ENCODE data around the gene USE1. TPM values are rescaled to one million over a fixed set of nuclear protein-coding genes. Genes with fewer than 3 reads are reported as not detected.

USE1 gene
- total and polyA plus RNA-seq, 4 donors = 18.7 to 75.2 (median 35.6) TPM

DNA sequence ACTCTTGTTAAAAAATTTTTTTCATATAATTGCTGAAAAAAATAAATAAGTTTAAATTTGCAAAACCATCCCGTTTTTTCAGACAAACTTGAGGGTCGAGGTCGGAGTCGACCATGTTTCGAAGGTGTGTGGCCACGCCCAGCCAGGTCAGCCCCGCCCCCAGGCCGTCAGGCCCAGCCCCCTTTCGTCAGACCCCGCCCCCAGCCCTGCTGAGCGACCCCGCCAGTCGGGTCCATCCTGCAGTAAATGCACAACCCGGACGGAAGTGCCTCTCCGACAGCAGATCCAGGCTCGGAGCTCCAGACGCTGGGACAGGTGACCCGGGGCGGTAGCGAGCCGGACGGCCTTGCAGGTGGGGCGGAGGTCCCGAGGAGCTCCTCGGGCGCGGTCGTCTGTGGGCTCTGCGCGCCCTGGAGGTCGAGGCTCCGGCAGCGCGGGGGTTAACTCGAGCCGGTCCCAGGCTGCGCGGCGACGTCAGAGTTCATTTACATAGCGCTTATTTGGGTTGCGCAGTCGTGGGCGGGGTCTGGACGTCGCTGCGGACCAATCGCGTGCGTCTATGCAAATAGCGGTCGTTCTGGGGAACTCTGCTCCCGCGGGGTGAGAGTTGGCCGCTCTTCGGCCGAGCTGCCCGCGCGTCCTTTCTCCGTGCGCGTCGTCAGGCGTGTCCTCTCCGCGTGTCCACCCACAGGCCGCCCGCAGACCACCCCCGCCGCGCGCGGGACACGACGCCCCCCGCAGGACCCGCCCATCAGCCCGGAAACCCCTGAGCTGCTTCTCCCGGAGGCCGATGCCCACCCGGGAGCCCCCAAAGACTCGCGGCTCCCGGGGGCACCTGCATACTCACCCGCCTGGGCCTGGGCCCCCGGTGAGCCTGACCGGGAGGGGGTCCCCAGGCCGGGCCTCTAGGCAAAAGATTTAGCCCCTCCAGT lies 11.1 kb downstream of the USE1 start, which contains the start of gene OCEL1:
Gene OCEL1 (plus strand): TSS at position 225 of the 932 bp plus-strand sequence. CDS start 22 bp downstream, at position 247.
- H3K4me3 ChIP-seq (ENCODE audit: low read length in 2 of 2) = peak within 1 kb of the TSS; percentile 3 to 40
- H3K27me3 ChIP-seq (ENCODE audit: control insufficient read depth in 1 of 2, insufficient read depth in 2 of 2, low read length in 1 of 2) = no peaks in the 10 kb centered on the region
- DNase-seq = peak; percentile 99
- intact Hi-C loops (cut with DNase I) = loop anchor here in 1 of 2 donors (5.0 kb wide), 1 partner anchor 149 kb away; the partner anchor contains the start of genes HAUS8 and MYO9B
- H3K36me3 ChIP-seq (ENCODE audit: control insufficient read depth in 1 of 2, insufficient read depth in 2 of 2, low read length in 1 of 2) = no peaks in the 10 kb centered on the region
- no peaks in the 10 kb centered on the region for H3K4me1 ChIP-seq (ENCODE audit: control insufficient read depth in 1 of 2, insufficient read depth in 2 of 2, low read length in 2 of 2)
- peak; percentile 98 for ATAC-seq (ENCODE audit: low FRiP score)
- H3K9me3 ChIP-seq (ENCODE audit: control insufficient read depth, low read length) = no peaks in the 10 kb centered on the region
- 0% methylated on average over 68 to 90 of the region's 90 CpGs for WGBS, 2 donors
- H3K27ac ChIP-seq (ENCODE audit: low read depth in 1 of 2, low read length in 2 of 2) = peak within 1 kb of the TSS in 1 of 2 donors; percentile 43

DNA sequence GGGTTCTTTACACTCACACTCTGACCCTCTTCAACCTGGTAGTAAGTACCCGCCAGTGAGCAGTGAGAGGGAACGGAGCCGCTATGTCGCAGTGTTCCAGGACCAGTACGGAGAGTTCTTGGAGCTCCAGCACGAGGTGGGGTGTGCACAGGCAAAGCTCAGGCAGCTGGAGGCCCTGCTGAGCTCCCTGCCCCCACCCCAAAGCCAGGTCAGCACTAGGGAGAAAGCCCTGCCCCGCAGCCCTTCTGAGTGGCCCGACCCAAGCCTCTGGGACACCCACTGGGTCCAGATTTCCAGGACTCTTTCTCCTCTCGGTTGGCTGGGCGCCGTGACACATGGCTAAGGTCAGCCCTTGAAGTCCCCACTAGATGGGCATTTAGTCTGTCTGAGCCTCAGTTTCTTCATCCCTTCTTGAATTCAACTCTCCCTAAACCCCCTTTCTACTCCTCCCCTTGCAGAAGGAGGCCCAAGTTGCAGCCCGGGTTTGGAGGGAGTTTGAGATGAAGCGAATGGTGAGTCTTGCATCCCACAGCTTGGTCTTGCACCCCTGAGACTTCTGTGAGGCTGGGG lies 12.7 kb downstream of the USE1 start:
- no peaks in the 10 kb centered on the region for H3K9me3 ChIP-seq (ENCODE audit: control insufficient read depth, low read length)
- H3K27me3 ChIP-seq (ENCODE audit: control insufficient read depth in 1 of 2, insufficient read depth in 2 of 2, low read length in 1 of 2) = no peaks in the 10 kb centered on the region
- WGBS, 2 donors = 72 to 78% methylated on average over 13 of the region's 13 CpGs
- DNase-seq = peak in 1 of 2 donors; percentile 42
- H3K4me3 ChIP-seq (ENCODE audit: low read length in 2 of 2) = no peak overlapping the region
- H3K27ac ChIP-seq (ENCODE audit: low read depth in 1 of 2, low read length in 2 of 2) = no peak overlapping the region
- no peaks in the 10 kb centered on the region for H3K4me1 ChIP-seq (ENCODE audit: control insufficient read depth in 1 of 2, insufficient read depth in 2 of 2, low read length in 2 of 2)
- ATAC-seq (ENCODE audit: low FRiP score) = no peak
- H3K36me3 ChIP-seq (ENCODE audit: control insufficient read depth in 1 of 2, insufficient read depth in 2 of 2, low read length in 1 of 2) = no peaks in the 10 kb centered on the region
- intact Hi-C loops (cut with DNase I) = loop anchor here in 1 of 2 donors (5.0 kb wide), 1 partner anchor 151 kb away; the partner anchor contains the start of genes HAUS8 and MYO9B

DNA sequence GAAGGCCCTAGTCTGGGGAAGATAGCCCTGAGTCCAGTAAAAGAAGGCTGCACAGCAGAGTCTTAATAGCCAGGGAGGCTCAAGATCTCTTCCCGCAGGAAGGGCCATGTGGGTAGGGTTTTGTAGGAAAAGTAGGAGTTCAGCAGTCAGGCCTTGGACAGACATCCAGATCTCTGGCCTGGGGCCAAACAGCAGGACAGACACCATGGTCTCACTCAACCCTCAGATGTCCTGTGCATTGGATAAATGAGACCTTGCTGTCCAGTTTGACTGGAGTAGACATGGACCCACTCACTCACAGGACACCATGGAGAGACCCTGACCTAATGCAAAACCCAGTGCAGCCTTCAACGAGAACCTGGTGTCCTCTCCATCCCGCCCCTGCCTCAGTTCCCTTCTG lies 14.7 kb downstream of the USE1 start:
- H3K27ac ChIP-seq (ENCODE audit: low read depth in 1 of 2, low read length in 2 of 2) = no peak overlapping the region
- intact Hi-C loops (cut with DNase I) = loop anchor here in 1 of 2 donors (5.0 kb wide), 1 partner anchor 153 kb away; the partner anchor contains the start of genes HAUS8 and MYO9B
- DNase-seq = no peak
- no peaks in the 10 kb centered on the region for H3K27me3 ChIP-seq (ENCODE audit: control insufficient read depth in 1 of 2, insufficient read depth in 2 of 2, low read length in 1 of 2)
- no peaks in the 10 kb centered on the region for H3K36me3 ChIP-seq (ENCODE audit: control insufficient read depth in 1 of 2, insufficient read depth in 2 of 2, low read length in 1 of 2)
- WGBS, 2 donors = 92 to 98% methylated on average over 3 of the region's 3 CpGs
- peaks cover 0 to under 1% of the 10 kb centered on the region in 2 donors for H3K4me1 ChIP-seq (ENCODE audit: control insufficient read depth in 1 of 2, insufficient read depth in 2 of 2, low read length in 2 of 2)
- H3K4me3 ChIP-seq (ENCODE audit: low read length in 2 of 2) = no peak overlapping the region
- ATAC-seq (ENCODE audit: low FRiP score) = no peak
- no peaks in the 10 kb centered on the region for H3K9me3 ChIP-seq (ENCODE audit: control insufficient read depth, low read length)

DNA sequence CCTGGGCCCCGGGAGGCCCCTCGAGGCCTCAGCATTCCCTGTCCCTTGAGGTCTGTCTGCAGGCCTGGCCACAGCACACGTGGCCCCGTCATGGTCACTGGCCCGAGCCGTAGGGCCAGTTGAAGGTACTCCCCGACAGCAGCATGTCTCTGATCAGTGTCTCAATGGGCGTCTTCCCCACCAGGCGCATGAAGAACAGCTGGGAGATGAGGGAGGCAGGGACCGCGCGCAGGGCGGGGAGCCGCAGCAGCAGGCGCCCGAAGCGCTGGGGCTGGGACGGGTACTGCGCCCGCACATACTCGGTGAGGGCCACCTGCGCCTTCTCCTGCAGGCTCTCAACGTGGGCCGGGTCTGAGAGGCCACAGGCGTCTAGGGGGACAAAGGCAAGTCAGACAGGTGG lies 17.1 kb downstream of the USE1 start:
- no peak for DNase-seq
- Histone ChIP-seq H3K27ac (ENCODE audit: low read depth in 1 of 2, low read length in 2 of 2) (no peak overlapping the region), H3K9me3 (ENCODE audit: control insufficient read depth, low read length) (no peaks in the 10 kb centered on the region), H3K36me3 (ENCODE audit: control insufficient read depth in 1 of 2, insufficient read depth in 2 of 2, low read length in 1 of 2) (no peaks in the 10 kb centered on the region), H3K4me1 (ENCODE audit: control insufficient read depth in 1 of 2, insufficient read depth in 2 of 2, low read length in 2 of 2) (peaks cover 0 to 3% of the 10 kb centered on the region in 2 donors), H3K27me3 (ENCODE audit: control insufficient read depth in 1 of 2, insufficient read depth in 2 of 2, low read length in 1 of 2) (no peaks in the 10 kb centered on the region), H3K4me3 (ENCODE audit: low read length in 2 of 2) (no peak overlapping the region)
- WGBS, 2 donors = 88 to 91% methylated on average over 25 of the region's 25 CpGs
- intact Hi-C loops (cut with DNase I) = no loop called here
- ATAC-seq (ENCODE audit: low FRiP score) = no peak

DNA sequence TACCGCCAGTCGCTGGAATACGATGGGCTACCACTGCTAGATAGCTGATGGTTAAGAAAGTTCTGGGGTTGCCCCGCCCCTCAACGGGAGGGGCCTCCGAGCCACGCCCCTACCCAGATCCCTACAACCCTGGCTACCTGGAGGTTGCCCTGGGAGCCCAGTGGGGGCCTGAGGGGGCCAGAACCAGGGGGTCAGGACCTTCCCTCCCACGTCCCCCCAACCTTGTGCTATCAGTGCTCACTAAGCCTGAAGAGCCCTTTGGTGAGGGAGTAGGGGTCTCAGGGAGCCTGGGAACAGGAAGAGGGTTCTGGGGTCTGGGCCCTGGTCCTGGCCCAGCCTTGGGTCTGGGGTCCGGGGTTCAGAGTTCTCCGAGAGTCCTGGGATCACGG lies 19.7 kb downstream of the USE1 start:
- peaks cover 0 to 3% of the 10 kb centered on the region in 2 donors for H3K4me1 ChIP-seq (ENCODE audit: control insufficient read depth in 1 of 2, insufficient read depth in 2 of 2, low read length in 2 of 2)
- no peaks in the 10 kb centered on the region for H3K9me3 ChIP-seq (ENCODE audit: control insufficient read depth, low read length)
- H3K27ac ChIP-seq (ENCODE audit: low read depth in 1 of 2, low read length in 2 of 2) = no peak overlapping the region
- 39 to 43% methylated on average over 11 of the region's 11 CpGs for WGBS, 2 donors
- DNase-seq (peak in 1 of 2 donors; percentile 72), ATAC-seq (ENCODE audit: low FRiP score) (peak; percentile 65)
- intact Hi-C loops (cut with DNase I) = no loop called here
- no peaks in the 10 kb centered on the region for H3K36me3 ChIP-seq (ENCODE audit: control insufficient read depth in 1 of 2, insufficient read depth in 2 of 2, low read length in 1 of 2)
- no peaks in the 10 kb centered on the region for H3K27me3 ChIP-seq (ENCODE audit: control insufficient read depth in 1 of 2, insufficient read depth in 2 of 2, low read length in 1 of 2)
- no peak overlapping the region for H3K4me3 ChIP-seq (ENCODE audit: low read length in 2 of 2)

DNA sequence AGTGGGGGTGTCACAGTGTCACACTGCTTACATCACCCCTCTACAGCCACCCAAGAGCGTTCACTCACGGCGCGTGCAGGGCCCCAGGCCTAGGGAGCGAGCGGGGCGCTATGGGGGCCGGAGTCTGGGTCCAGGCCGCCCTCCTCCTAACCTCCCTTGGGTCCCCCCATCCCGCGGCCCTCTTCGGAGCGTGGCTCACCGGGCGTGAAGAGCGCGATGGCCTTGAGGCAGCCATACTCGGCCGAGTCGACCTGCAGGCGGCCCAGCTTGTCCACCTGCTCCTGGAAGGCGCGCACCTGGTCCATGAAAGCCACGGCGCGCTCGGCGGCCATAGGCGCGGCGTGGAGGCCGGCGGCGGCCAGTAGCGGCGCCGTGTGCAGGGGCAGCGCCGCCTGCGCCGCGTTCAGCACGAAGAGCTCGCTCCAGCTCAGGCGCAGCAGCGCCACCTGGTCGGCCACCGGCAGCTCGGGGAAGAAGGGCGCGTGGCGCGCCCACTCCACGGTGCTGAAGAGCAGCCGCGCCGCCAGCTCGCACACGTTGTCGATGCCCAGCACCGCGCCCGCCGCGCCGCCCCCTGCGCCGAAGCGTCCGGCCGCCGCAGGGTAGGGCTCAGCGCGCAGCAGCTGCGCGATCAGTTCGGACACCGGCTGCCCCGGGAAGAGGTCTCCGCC lies 20.3 kb downstream of the USE1 start:
- DNase-seq (peak; percentile 86 to 92), ATAC-seq (ENCODE audit: low FRiP score) (peak; percentile 92)
- Histone ChIP-seq H3K27ac (ENCODE audit: low read depth in 1 of 2, low read length in 2 of 2) (peak overlapping the region in 1 of 2 donors; percentile 25), H3K27me3 (ENCODE audit: control insufficient read depth in 1 of 2, insufficient read depth in 2 of 2, low read length in 1 of 2) (no peaks in the 10 kb centered on the region), H3K9me3 (ENCODE audit: control insufficient read depth, low read length) (no peaks in the 10 kb centered on the region), H3K4me1 (ENCODE audit: control insufficient read depth in 1 of 2, insufficient read depth in 2 of 2, low read length in 2 of 2) (peaks cover 0 to 3% of the 10 kb centered on the region in 2 donors), H3K36me3 (ENCODE audit: control insufficient read depth in 1 of 2, insufficient read depth in 2 of 2, low read length in 1 of 2) (no peaks in the 10 kb centered on the region), H3K4me3 (ENCODE audit: low read length in 2 of 2) (peak overlapping the region; percentile 17 to 43)
- intact Hi-C loops (cut with DNase I) = no loop called here
- 6 to 12% methylated on average over 68 to 80 of the region's 80 CpGs for WGBS, 2 donors

DNA sequence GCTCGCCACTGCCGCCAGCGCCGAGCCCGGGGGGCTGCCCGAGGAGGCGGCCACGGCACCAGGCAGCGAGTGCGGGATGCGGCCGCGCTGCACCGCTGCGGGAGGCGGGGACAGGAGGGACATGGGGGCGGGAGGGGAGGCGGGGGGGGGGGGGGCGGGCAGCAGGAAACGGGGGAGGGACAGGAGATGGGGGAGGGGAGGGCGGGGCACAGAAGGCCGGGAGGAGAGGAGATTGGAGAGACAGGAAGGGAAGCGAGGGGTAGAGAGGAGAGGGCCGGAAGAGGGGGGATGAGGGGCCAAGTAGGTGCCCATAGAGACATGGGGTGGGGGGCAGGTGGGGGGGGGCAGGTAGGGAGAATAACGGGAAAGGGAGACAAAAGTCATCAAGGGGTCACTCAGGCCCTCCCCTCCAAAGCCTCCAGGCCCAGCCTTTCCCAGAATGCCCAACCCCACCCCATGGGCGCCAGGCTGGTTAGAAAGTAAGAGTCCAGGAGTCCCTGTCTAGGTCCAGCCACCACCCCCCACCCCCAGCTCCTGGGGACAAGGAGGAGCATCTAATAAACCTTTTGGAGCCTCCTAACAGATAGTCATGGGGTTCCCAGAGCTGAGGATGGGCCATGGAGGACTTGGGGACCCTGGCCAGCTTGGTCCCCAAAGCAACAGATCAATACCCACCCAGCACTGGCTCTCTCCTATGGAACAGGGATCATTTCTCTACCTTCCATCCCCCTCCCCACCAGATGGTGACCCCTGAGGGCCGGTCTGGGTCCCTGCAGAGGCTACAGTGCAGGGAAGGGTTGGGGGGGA lies 21.0 kb downstream of the USE1 start:
- DNase-seq (no peak), ATAC-seq (ENCODE audit: low FRiP score) (peak; percentile 23)
- H3K36me3 ChIP-seq (ENCODE audit: control insufficient read depth in 1 of 2, insufficient read depth in 2 of 2, low read length in 1 of 2) = no peaks in the 10 kb centered on the region
- H3K27ac ChIP-seq (ENCODE audit: low read depth in 1 of 2, low read length in 2 of 2) = no peak overlapping the region
- H3K4me3 ChIP-seq (ENCODE audit: low read length in 2 of 2) = peak overlapping the region in 1 of 2 donors; percentile 43
- no peaks in the 10 kb centered on the region for H3K9me3 ChIP-seq (ENCODE audit: control insufficient read depth, low read length)
- peaks cover 0 to 3% of the 10 kb centered on the region in 2 donors for H3K4me1 ChIP-seq (ENCODE audit: control insufficient read depth in 1 of 2, insufficient read depth in 2 of 2, low read length in 2 of 2)
- H3K27me3 ChIP-seq (ENCODE audit: control insufficient read depth in 1 of 2, insufficient read depth in 2 of 2, low read length in 1 of 2) = no peaks in the 10 kb centered on the region
- intact Hi-C loops (cut with DNase I) = no loop called here
- 9 to 24% methylated on average over 8 to 24 of the region's 27 CpGs for WGBS, 2 donors

Data from aorta (tissue), 5 donors.